ENCODE data around the gene HNRNPH1.

Gene HNRNPH1

DNA sequence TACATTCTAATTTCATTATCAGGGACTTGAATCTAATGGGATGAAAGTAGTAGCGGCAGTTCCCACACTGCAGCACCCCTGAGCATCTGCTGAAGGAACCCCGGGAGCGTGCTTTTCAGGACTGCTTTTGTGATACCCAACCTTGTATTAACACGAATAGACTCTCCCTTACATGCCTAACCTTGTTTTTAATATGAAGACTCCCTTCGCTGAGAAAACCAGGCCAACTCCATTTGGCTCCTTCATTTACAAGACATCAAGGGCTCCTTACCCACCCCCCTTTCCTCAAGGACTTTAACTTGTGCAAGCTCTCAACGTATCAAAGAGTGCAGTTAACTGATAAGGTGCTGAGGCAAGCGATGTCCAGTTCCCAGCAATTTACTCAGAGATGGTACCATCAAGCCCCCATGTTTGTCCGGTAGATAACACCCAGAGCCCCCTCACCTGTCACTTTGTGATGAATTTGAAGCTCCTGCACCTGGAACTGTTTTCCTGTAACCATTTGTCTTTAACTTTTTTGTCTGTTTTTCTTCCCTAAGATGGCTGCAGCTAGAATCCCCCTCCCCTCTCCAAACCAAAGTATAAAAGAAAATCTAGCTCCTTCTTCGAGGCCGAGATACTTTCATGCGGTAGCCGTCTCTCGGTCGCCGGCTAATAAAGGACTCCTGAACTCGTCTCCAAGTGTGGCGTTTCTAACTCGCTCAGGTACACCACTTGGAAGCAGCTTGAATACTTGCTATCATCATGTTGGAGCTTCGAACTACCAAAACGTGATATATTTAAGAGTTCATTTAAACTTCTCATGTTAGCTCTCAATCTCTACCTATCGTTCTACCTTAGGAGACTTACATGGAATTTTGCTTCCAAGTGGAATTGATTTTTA lies 10.7 kb downstream of the HNRNPH1 start:
- FAIRE-seq (no peak), DNase-seq (ENCODE audit: insufficient read length, low spot score) (no peak)
- TF ChIP-seq POLR2A (IDR thresholded peaks at IDR 0.05; ENCODE audit: low read depth, low read length), result no peak

DNA sequence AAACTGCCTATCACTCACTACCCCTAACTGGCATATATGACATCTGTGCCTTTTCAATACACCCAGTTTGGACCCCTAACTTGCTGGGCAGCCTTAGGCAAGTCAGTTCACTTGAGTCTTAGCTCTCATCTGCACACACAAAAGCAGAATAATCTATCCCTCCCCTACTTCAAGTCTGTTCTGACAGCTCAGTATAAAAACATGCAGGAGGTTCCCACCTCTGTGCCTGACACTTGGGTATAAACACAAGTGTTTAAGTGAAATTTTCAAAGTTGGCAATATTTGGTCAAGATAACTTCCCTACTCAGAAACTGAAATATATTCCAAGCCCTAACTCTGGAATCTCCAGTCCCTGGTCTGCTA lies 12.6 kb downstream of the HNRNPH1 start:
- TF ChIP-seq POLR2A (IDR thresholded peaks at IDR 0.05; ENCODE audit: low read depth, low read length), result no peak
- DNase-seq (ENCODE audit: insufficient read length, low spot score), result no peak
- no peak for FAIRE-seq

DNA sequence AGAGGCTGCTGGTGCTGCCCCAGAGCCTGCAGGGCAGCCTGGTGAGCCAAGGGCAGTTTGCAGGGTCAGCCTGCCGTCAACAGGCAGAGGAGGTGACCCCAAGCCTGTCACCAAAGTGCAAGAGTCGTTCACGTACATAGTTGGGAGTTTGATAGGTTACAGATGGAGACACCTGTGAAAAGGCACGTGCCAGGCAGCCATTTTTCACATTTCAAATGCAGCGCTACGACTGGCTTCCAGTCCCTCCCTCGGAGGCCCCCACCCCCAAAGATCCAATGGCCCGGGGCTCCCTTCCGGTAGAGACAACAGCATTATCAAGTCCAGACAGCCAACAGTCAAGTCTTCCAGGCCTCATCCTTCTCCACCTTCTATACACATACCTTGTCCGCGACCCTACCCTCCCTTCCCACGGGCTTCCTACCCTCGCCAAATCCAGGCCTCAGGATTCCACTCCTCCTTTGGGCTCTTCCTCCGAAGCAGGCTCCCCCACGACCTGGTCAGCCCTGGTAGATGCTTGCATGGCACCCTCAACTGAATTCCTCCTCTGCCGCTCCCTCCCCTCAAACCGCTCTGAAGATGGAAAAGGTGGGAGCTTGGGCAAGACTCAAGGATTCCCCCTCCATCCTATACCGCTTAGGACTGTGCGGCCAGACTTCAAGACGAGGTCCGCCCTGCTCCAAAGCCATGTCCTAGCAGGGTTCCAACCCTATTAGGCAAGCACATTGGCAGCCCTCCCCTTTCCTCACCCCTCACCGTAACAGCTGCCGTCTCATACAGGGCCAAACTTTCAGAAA lies 13.2 kb downstream of the HNRNPH1 start:
- DNase-seq (ENCODE audit: insufficient read length, low spot score) (no peak), FAIRE-seq (no peak)
- TF ChIP-seq POLR2A (IDR thresholded peaks at IDR 0.05; ENCODE audit: low read depth, low read length), result no peak

DNA sequence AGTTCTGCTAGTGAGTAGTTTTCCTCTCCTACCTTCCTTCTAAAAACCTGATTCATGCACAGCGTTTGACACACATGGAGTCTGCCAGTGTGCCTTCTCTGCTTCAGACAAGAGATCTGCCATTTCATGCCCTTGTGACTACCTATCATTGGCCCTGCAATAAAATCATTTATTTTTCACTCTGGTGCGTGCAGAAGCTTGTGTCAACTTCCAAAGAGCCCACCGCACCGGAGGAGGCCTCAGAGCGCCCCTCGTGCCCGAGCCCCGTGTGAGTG lies 13.7 kb downstream of the HNRNPH1 start:
- no peak for FAIRE-seq
- no peak for TF ChIP-seq POLR2A (IDR thresholded peaks at IDR 0.05; ENCODE audit: low read depth, low read length)
- no peak for DNase-seq (ENCODE audit: insufficient read length, low spot score)

DNA sequence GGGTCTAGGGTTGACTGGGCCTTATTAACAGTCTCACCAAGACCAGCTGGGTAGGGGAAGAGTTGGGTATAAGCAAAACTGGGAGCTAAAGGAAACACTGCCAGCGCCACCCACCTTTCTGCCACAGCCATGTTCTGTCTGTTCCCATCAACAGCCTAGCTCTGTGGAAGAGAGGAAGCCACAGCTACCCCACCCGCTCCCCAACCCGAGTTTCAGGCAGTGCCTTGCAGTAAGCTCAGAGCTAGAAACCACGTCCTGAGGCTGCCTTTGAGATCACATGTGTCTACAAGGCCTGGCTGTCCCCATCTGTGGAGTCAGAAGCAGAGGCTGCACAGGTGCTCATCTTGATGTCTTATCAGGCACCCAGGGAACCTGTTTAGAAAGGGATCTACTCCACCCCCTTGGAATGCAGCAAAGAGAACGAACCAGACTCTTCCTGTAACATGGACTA lies 15.3 kb downstream of the HNRNPH1 start:
- FAIRE-seq (no peak), DNase-seq (ENCODE audit: insufficient read length, low spot score) (no peak)
- TF ChIP-seq POLR2A (IDR thresholded peaks at IDR 0.05; ENCODE audit: low read depth, low read length), result no peak

DNA sequence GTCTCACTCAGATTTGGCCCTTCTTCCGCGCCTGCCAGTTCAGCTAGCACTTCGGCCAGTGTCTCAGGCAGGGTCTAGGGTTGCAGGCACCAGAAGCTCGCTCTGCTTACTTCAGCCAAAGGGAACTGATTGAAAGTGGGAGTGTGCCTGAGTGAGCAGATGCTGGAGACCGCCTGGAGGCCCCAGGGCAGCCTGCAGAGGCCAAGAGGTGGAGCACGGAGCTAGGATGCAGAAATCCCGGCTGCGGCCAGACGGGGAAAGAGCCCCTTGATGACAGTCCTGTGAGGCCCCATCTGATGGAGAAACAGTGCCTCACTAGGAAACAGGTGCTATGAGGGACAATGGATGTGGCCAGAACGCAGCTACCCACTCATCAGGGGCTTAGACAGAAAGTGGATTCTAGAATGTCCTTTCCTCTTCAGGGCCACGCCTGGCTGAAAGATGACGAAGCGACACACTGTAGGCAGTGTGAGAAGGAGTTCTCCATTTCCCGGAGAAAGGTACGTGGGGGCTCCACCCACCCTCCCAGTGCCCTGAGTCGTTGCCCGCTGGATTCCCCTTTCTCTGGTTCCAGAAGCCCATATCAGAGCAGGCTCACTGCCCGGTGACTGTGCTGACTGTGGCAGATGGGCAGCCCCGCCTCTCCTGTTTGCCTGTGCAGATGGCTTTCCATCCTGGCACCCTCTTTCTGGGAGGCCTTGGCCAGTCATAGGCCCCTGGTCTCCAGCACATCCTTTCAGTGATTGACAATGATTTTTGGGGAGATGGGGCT lies 16.1 kb downstream of the HNRNPH1 start:
- DNase-seq (ENCODE audit: insufficient read length, low spot score) (no peak), FAIRE-seq (no peak)
- no peak for TF ChIP-seq POLR2A (IDR thresholded peaks at IDR 0.05; ENCODE audit: low read depth, low read length)

DNA sequence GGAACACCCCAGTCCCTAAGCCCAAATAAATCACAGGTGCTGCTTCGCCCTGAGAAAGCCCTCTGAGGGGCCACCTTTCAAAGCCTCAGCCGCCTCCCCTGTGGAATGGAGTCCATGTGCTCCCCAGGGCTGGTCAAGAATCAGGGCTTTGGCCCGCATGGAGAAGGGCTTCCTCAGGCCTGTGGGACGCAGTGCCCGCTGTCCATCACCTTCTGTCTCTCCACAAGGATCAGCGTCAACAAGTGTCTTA lies 16.6 kb downstream of the HNRNPH1 start:
- no peak for FAIRE-seq
- TF ChIP-seq POLR2A (IDR thresholded peaks at IDR 0.05; ENCODE audit: low read depth, low read length), result no peak

DNA sequence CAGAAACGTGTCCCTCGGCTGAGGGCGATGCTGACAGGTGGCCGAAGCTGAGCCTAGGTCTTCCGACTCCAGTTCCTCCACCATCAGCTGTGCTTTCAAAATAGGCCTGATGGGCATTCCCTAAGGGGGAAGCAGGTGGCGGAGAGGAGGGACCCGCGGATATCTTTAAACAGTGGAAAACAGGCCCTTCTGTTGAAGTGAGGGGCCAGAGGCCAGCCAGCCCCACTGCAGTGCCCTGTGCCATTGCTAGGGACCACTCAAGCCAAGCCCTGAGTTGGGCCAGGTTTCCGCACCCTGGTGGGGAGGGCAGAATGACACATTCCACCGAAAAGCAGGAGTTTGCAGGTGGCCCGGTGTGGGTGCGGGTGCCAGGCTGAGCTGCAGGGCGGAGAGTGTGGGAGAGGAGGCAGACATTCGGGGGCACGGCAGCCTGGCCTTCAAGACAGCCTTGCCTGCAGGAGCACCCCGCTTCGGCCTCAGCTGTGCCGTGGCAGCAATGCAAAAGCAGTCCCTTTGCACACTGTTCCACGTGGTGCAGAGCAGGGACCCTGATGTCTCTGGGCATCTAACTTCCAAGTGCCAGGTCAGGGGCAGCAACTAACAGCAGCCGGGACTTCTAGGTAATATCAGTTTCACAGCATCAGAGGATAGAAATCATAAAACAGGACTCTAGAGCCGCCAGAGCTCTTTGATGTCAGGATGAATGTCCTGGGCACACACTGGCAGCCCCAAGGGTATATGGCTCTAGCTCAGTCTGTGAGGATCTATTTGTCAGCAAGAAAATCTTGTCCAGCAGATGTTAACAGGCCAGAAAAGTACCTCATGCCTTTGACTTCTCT lies 17.2 kb downstream of the HNRNPH1 start:
- FAIRE-seq, result no peak
- no peak for TF ChIP-seq POLR2A (IDR thresholded peaks at IDR 0.05; ENCODE audit: low read depth, low read length)
- no peak for DNase-seq (ENCODE audit: insufficient read length, low spot score)

More for the DNA sequence above, 16.6 kb downstream of the HNRNPH1 start:
- no peak for DNase-seq (ENCODE audit: insufficient read length, low spot score)

DNA sequence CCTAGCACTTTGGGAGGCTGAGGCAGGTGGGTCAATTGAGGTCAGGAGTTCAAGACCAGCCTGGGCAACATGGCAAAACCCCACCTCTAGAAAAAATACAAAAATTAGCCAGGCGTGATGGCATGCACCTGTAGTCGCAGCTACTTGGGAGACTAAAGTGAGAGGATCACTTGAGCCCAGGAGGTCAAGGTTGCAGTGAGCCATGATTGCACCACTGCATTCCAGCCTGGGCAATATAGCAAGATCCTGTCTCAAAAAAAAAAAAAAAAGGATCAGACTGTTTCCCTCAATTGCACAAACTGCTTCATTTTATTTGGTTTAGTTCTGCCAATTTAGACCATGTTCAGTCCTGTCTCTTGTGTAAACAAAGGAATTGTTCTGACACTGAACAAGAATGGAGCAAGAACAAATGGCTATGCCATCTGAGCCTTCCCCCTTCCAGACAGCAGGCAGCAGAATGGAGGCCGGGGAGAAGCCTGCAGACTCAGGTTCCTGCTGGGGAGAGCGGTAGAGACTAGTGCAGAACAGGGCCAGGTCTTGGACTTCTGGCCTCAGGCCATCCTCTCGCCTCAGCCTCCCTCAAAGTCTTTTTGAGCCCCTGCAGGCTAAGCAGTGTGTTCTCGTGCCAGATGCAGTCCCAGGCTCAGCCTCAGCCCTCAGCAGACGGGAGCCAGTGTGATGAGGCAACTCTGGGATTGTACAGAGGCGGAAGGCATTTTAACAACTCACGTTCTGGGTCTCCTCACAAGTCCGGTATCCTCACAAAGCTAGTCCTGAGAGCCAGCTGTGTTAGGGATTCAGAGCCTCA lies 18.2 kb downstream of the HNRNPH1 start:
- DNase-seq (ENCODE audit: insufficient read length, low spot score), result no peak
- no peak for TF ChIP-seq POLR2A (IDR thresholded peaks at IDR 0.05; ENCODE audit: low read depth, low read length)
- FAIRE-seq, result no peak

DNA sequence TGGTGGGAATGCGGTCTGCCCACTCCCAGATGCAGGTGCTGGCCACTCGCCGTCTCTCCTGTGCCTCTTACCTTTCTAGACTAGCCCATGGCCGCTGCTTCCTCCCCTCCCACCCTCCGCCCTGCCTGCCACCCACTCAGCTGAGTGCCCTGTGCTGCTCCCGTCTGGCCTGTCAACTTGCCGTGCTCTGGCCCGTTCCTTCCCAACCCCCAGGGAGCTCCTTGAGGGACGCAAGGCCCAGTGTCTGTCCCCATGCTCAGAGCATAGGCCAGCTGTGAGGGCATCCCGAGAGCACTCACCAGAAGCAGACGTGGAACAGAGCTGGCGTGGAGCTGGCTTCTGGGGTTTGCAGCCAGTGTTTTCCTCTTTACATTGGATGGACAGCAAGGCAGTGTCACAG lies 20.2 kb downstream of the HNRNPH1 start:
- no peak for DNase-seq (ENCODE audit: insufficient read length, low spot score)
- TF ChIP-seq POLR2A (IDR thresholded peaks at IDR 0.05; ENCODE audit: low read depth, low read length), result no peak
- no peak for FAIRE-seq

DNA sequence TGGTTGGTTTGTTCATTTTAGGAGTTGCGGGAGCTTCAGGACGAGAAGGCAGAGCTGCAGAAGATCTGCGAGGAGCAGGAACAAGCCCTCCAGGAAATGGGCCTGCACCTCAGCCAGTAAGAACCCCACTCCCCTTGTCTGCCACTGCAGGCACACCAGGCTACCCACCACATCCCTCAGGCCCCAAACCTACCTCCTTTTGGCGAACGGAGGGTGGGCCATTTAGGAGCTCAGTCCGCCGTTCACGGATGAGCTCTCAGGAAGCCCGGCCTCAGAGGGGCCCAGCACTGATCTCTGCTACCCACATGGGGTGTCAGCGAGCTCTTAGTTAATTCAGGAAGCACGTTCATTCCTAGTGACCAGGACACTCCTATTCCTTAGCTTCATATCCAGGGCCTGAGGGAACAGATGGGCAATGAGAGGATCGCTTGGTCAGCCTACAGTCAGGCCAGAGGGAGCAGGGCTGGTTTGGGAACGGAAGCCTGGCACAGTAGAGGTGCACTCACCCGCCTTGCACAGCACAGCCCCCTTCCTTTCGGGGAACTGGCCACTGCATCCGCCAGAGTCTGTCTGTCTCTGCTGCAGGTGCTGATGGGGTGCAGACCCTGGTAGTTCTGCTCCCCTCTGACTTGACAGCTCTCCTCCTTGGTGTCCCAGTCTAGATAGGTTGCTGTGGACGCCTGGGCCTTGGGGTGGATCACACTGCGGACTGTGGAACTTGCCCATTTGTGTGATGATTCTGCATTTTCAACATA lies 21.4 kb downstream of the HNRNPH1 start:
- TF ChIP-seq POLR2A (IDR thresholded peaks at IDR 0.05; ENCODE audit: low read depth, low read length), result no peak
- no peak for DNase-seq (ENCODE audit: insufficient read length, low spot score)
- FAIRE-seq, result no peak

DNA sequence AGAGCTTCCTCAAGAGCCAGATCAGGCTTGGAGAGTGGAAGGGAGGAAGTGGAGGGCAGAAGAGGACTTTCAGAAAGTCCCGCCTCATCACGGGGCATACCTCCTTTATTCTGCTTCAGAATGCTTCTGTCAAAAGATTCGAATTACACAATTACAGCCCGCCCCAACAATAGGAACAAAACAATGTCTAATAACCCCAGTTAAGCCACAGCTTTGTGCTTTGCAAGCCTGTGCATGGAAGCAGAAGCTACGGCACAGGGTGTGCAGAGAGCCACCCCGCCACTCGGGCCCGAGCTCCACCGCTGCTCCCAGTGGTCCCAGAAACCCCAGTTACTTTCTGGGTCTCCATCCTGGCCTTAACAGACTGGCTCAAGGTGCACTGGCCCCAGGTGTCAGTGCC lies 23.5 kb downstream of the HNRNPH1 start:
- DNase-seq (ENCODE audit: insufficient read length, low spot score), result no peak
- FAIRE-seq, result no peak
- no peak for TF ChIP-seq POLR2A (IDR thresholded peaks at IDR 0.05; ENCODE audit: low read depth, low read length)
